ENCODE measurements around the gene TAPBPL.

TAPBPL gene

DNA sequence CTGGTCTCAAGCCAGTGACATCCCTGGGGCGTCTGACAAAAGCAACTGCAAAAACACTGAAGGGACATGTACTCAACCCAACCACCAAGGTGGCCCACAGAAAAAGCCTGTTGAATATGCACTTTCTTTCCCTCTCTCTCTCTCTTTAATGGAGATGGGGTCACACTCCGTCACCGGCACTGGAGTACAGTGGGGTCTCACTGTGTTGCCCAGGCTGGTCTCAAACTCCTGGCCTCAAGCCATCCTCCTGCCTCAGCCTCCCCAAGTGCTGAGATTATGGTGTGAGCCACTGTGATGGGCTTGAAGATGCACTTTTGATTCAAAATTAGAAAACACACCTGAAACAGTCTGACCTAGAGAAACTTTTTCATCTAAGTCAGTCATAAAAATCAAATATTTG, 14.3 kb upstream of the TAPBPL start:
- DNase-seq: no peak

DNA sequence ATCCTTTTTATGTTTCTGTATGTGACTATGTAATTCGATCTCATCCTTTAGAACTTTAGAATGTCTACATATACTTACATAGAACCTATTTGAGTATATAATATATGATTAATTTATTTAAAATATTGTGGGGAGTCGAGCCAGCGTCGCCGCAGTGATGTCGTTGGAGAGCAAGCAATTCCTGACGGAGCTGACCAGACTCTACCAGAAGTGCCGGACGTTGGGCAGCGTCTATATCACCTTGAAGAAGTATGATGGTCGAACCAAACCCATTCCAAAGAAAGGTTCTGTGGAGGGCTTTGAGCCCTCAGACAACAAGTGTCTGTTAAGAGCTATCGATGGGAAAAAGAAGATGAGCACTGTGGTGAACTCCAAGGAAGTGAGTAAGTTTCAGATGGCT, 13.5 kb upstream of the TAPBPL start:
- DNase-seq: no peak

- DNase-seq: no peak
Measured at GRCh38 chr12:6440391-6440790, 11.5 kb upstream of the TAPBPL start.

GRCh38 chr12:6442836-6443235, 9.0 kb upstream of the TAPBPL start:
- DNase-seq: no peak

DNA sequence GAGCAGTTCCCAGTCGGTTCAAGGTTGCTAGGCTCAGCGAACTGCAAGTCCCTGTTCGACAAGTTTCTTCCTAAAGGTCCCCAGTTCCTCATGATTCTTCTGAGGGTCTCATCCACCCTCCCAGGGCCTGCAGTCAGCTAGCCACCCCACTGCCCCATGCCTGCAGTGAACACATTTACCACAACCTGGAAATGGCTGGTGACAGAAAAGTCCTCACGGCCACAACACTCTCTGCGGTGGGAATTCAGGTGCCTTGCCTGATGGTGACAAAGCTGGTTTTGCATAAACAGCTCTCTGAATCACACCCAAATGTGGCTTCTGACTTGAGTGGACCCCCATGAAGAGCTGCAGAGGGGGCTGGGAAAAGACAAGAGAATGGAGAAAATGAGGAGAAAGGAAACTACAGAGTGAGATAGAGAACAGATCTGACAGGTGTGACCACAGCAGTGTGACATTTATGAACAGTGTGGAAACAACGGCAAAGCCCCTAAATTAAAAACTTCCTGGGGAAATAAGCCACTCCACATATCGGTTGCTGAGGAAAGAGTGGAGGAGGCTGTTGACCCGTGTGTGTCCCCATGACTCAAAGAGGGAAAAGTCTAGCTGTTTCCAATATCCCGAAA, 8.4 kb upstream of the TAPBPL start:
- no peak for DNase-seq

GRCh38 chr12:6444031-6444430, 7.8 kb upstream of the TAPBPL start:
- DNase-seq: no peak

GRCh38 chr12:6444704-6445688, 6.8 kb upstream of the TAPBPL start, which contains the start of gene CD27:
Gene CD27, plus strand, starts transcription at chr12:6444955. Its CDS starts 141 bp downstream, at chr12:6445096.
- no peak for DNase-seq

DNA sequence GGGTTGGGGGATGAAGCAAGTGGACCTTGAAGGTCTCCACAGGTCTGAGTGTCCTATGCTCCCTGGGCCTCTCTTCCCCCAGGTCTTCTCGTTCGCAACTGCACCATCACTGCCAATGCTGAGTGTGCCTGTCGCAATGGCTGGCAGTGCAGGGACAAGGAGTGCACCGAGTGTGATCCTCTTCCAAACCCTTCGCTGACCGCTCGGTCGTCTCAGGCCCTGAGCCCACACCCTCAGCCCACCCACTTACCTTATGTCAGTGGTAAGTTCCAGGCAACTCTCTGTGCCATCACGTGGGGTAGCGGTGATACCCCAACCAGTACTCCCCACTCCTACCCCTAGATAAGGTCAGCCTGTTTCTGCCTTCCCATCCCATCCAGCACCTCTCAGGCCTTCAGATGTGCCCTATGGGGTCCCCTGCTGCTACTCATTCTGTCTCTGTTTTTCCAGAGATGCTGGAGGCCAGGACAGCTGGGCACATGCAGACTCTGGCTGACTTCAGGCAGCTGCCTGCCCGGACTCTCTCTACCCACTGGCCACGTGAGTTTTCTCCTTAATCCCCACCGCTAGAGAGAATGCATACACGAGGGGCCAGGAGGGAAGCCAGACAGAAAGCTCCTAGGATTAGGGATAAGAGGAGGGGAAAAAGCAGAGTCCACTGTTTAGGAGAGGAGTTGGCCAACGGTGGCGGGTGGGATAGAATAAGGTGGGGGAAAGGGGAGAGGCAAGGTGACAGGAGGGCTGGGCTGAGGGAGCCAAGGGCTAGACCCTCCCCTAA, 1.6 kb upstream of the TAPBPL start:
- DNase-seq: no peak

DNA sequence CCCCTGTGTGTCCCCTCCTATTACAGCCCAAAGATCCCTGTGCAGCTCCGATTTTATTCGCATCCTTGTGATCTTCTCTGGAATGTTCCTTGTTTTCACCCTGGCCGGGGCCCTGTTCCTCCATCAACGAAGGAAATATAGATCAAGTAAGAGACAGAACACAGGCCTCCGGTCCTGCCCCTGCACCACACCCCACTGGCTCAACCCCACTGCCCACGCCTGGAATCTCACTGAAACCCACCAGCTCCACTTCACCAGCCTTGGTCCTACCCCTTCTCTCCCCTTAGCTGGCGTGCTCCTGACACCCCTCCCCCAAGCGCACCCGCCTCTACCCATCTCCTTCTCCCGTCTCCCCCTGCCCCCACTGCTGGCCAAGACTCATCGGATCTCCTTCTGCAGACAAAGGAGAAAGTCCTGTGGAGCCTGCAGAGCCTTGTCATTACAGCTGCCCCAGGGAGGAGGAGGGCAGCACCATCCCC, 934 bp upstream of the TAPBPL start:
- DNase-seq: no peak

DNA sequence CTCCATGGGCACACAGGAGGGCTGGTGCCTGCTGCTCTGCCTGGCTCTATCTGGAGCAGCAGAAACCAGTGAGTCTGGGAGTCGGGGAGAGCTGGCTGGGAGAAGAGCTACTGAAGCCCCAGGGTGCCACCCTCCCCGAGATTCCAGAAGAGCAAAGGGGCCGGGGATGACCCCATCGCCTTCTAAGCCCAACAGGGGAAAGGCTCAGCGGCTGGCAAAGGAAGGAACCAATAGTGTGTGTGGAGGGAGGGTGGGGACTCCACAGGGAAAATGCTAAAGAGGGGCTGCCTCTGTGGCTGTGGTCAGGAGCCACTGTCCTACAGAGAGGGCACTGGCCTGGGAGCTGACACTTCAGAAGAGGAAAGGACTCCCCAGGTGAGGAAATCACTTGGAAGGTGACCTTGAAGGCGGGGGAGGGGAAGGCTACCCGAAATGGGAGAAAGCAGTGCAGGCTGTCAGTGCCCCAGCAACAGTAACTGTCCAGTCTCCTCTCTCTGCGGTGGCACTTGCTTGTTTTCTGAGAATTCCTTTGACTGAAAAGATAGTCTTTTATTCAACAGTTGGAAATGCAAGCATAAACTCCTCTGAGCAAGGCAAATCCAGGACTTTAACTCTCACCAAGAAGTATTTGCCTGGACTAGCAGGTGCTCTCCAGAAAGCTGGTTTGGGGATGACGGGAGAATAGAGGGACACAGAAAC, 552 bp downstream of the TAPBPL start:
- DNase-seq: no peak

GRCh38 chr12:6452944-6453630, 1.2 kb downstream of the TAPBPL start:
- no peak for DNase-seq

- DNase-seq: no peak
Measured at GRCh38 chr12:6457220-6457945, 5.5 kb downstream of the TAPBPL start.

- DNase-seq: no peak
Measured at GRCh38 chr12:6458281-6459003, 6.6 kb downstream of the TAPBPL start.

GRCh38 chr12:6459004-6459337, 7.1 kb downstream of the TAPBPL start:
- no peak for DNase-seq

GRCh38 chr12:6460751-6461371, 9.0 kb downstream of the TAPBPL start:
- no peak for DNase-seq

- DNase-seq: peak; percentile 68 to 69
Measured at GRCh38 chr12:6461401-6462233, 9.8 kb downstream of the TAPBPL start.

- DNase-seq: no peak
Measured at GRCh38 chr12:6462234-6462995, 10.6 kb downstream of the TAPBPL start.

- no peak for DNase-seq
Measured at GRCh38 chr12:6463216-6463615, 11.4 kb downstream of the TAPBPL start.

Data from stimulated activated CD4-positive, alpha-beta T cell treated with anti-CD3 and anti-CD28 coated beads, Interleukin-2, amount 100 ng/mL, for 48 hours (primary cell).